H9 (cell line): ENCODE measurements around the gene SLC2A11. TPM values are rescaled to one million over a fixed set of nuclear protein-coding genes. Genes with fewer than 3 reads are reported as not detected.

ENCODE experiments used
- DNase-seq: peaks from one replicate; pipeline ENCODE4 v3.0.0-alpha.2; 2017
- H2AFZ ChIP-seq: one replicate; pipeline ENCODE4 v1.6.1; 2013; ENCODE audit warnings: mild to moderate bottlenecking, low read length, control low read depth, moderate library complexity
- H2AK5ac ChIP-seq: 2 replicates; pipeline ENCODE4 v1.6.1; 2013; ENCODE audit warnings: low read length, control low read depth, mixed read lengths; ENCODE audit not compliant: insufficient read length
- H2BK120ac ChIP-seq: one replicate; pipeline ENCODE4 v1.6.1; 2013; ENCODE audit warnings: low read depth, mild to moderate bottlenecking, low read length, control low read depth, inconsistent platforms; ENCODE audit not compliant: poor library complexity, severe bottlenecking
- H2BK12ac ChIP-seq: 2 replicates; pipeline ENCODE4 v1.6.1; 2013; ENCODE audit warnings: low read length, control low read depth, mixed read lengths, low read depth; ENCODE audit not compliant: insufficient read length
- H2BK15ac ChIP-seq: 2 replicates; pipeline ENCODE4 v1.6.1; 2013; ENCODE audit warnings: low read depth, low read length, control low read depth
- H2BK20ac ChIP-seq: one replicate; pipeline ENCODE4 v1.6.1; 2013; ENCODE audit warnings: low read depth, mild to moderate bottlenecking, low read length, control low read depth, inconsistent platforms; ENCODE audit not compliant: poor library complexity, severe bottlenecking
- H2BK5ac ChIP-seq: 2 replicates; pipeline ENCODE4 v1.6.1; 2013; ENCODE audit warnings: low read length, control low read depth, mixed read lengths; ENCODE audit not compliant: insufficient read length
- H3K14ac ChIP-seq: 2 replicates; pipeline ENCODE4 v1.6.1; 2013; ENCODE audit warnings: low read length, control low read depth; ENCODE audit not compliant: insufficient read depth
- H3K18ac ChIP-seq: 2 replicates; pipeline ENCODE4 v1.6.1; 2013; ENCODE audit warnings: low read depth, mild to moderate bottlenecking, mixed read lengths, low read length, control low read depth; ENCODE audit not compliant: insufficient read length
- H3K23ac ChIP-seq: 2 replicates; pipeline ENCODE4 v1.6.1; 2013; ENCODE audit warnings: low read length, control low read depth, mixed read lengths, low read depth; ENCODE audit not compliant: insufficient read length
- H3K23me2 ChIP-seq: 2 replicates; pipeline ENCODE4 v1.6.1; 2013; ENCODE audit warnings: low read depth, mild to moderate bottlenecking, mixed read lengths, low read length, control low read depth; ENCODE audit not compliant: insufficient read length, poor library complexity, severe bottlenecking
- H3K27ac ChIP-seq: 2 replicates; pipeline ENCODE4 v1.5.1; 2013; ENCODE audit warnings: low read length, control low read depth, mixed read lengths, low read depth; ENCODE audit not compliant: insufficient read length
- H3K27me3 ChIP-seq: 2 replicates; pipeline ENCODE4 v1.6.1; 2013; ENCODE audit warnings: low read length, control low read depth, inconsistent platforms; ENCODE audit not compliant: insufficient read depth
- H3K4ac ChIP-seq: 2 replicates; pipeline ENCODE4 v1.6.1; 2013; ENCODE audit warnings: low read depth, mild to moderate bottlenecking, control low read depth, inconsistent platforms, low read length, moderate library complexity
- H3K4me1 ChIP-seq: 2 replicates; pipeline ENCODE4 v1.6.1; 2013; ENCODE audit warnings: low read length, control low read depth, inconsistent platforms; ENCODE audit not compliant: insufficient read depth
- H3K4me2 ChIP-seq: 2 replicates; pipeline ENCODE4 v1.6.1; 2013; ENCODE audit warnings: low read length, control low read depth, mixed read lengths; ENCODE audit not compliant: insufficient read length, insufficient read depth
- H3K56ac ChIP-seq: 2 replicates; pipeline ENCODE4 v1.6.1; 2013; ENCODE audit warnings: low read depth, mild to moderate bottlenecking, mixed read lengths, low read length, control low read depth; ENCODE audit not compliant: insufficient read length
- H3K79me1 ChIP-seq: 2 replicates; pipeline ENCODE4 v1.6.1; 2013; ENCODE audit warnings: low read depth, mild to moderate bottlenecking, moderate library complexity, low read length, control low read depth, inconsistent platforms; ENCODE audit not compliant: insufficient read depth, poor library complexity, severe bottlenecking
- H3K79me2 ChIP-seq: 2 replicates; pipeline ENCODE4 v1.6.1; 2013; ENCODE audit warnings: low read length, control low read depth, inconsistent platforms; ENCODE audit not compliant: insufficient read depth
- H3K9ac ChIP-seq: 2 replicates; pipeline ENCODE4 v1.6.1; 2013; ENCODE audit warnings: low read length, control low read depth, mixed read lengths; ENCODE audit not compliant: insufficient read length; ENCODE audit errors: extremely low read depth
- H3K9me3 ChIP-seq: one replicate; pipeline ENCODE4 v1.6.1; 2013; ENCODE audit warnings: low read depth, low read length, inconsistent platforms; ENCODE audit not compliant: control insufficient read depth
- H3T11ph ChIP-seq: one replicate; pipeline ENCODE4 v1.6.1; 2013; ENCODE audit warnings: mild to moderate bottlenecking, low read length, control low read depth, inconsistent platforms
- H4K20me1 ChIP-seq: one replicate; pipeline ENCODE4 v1.6.1; 2013; ENCODE audit not compliant: control insufficient read depth, insufficient read length, insufficient read depth
- H4K5ac ChIP-seq: 2 replicates; pipeline ENCODE4 v1.6.1; 2013; ENCODE audit warnings: low read depth, mild to moderate bottlenecking, mixed read lengths, low read length, control low read depth; ENCODE audit not compliant: insufficient read length
- H4K8ac ChIP-seq: replicated peaks from 2 replicates; pipeline ENCODE4 v1.6.1; 2013; ENCODE audit warnings: low read length, control low read depth, mixed read lengths, low read depth; ENCODE audit not compliant: insufficient read length
- H4K91ac ChIP-seq: 2 replicates; pipeline ENCODE4 v1.6.1; 2013; ENCODE audit warnings: low read depth, mild to moderate bottlenecking, moderate library complexity, mixed read lengths, low read length, control low read depth; ENCODE audit not compliant: insufficient read length
- H3K27ac Mint-ChIP-seq, 3 experiments: 2 replicates in 2 of 3; 3 replicates in 1 of 3; pipeline ENCODE4 v1.8.0; 2020 to 2021; ENCODE audit warnings: mixed read lengths in 3 of 3, mild to moderate bottlenecking in 1 of 3, moderate library complexity in 1 of 3
- H3K27me3 Mint-ChIP-seq: 2 replicates; pipeline ENCODE4 v1.8.0; 2021; ENCODE audit warnings: low read depth, mild to moderate bottlenecking, moderate library complexity, mixed read lengths
- H3K36me3 Mint-ChIP-seq, 3 experiments: 2 replicates in 2 of 3; 3 replicates in 1 of 3; pipeline ENCODE4 v1.8.0; 2020 to 2021; ENCODE audit warnings: low read depth in 3 of 3, mixed read lengths in 3 of 3; ENCODE audit not compliant: insufficient read depth in 1 of 3
- H3K4me1 Mint-ChIP-seq, 2 experiments: 2 replicates each; pipeline ENCODE4 v1.8.0; 2020; ENCODE audit warnings: mixed read lengths in 2 of 2
- H3K4me3 Mint-ChIP-seq, 2 experiments: 2 replicates in 1 of 2; 3 replicates in 1 of 2; pipeline ENCODE4 v1.8.0; 2020 to 2021; ENCODE audit warnings: mild to moderate bottlenecking in 2 of 2, mixed read lengths in 2 of 2, moderate library complexity in 1 of 2
- H3K9me3 Mint-ChIP-seq, 2 experiments: 2 replicates in 1 of 2; 3 replicates in 1 of 2; pipeline ENCODE4 v1.8.0; 2020; ENCODE audit warnings: mild to moderate bottlenecking in 2 of 2, mixed read lengths in 2 of 2, moderate library complexity in 1 of 2
- WGBS: extraction: QIAGEN DNeasy Blood & Tissue Kit; methylation state at CpG from one replicate; pipeline ENCODE4 v1.1.7; 2013; ENCODE audit warnings: missing lambda C conversion rate, low lambda C conversion rate, mixed read lengths; ENCODE audit not compliant: insufficient read length; ENCODE audit errors: extremely low coverage; 5-methylcytosine and 5-hydroxymethylcytosine counted together
- total RNA-seq: library from RNA; stranded (reverse); gene quantifications from 2 replicates; pipeline ENCODE4 v1.2.1, GENCODE V29; 2021
- TF ChIP-seq, protein P1 (sequence below): fragments of 200-600 bp; sonication (generic); conservative IDR thresholded peaks from 3 replicates; pipeline ENCODE4 v1.8.0; 2021; ENCODE audit warnings: antibody characterized with exemption, mild to moderate bottlenecking

Gene SLC2A11
- total RNA-seq, 1 experiment from 2014 or later: 15.0 TPM

DNA sequence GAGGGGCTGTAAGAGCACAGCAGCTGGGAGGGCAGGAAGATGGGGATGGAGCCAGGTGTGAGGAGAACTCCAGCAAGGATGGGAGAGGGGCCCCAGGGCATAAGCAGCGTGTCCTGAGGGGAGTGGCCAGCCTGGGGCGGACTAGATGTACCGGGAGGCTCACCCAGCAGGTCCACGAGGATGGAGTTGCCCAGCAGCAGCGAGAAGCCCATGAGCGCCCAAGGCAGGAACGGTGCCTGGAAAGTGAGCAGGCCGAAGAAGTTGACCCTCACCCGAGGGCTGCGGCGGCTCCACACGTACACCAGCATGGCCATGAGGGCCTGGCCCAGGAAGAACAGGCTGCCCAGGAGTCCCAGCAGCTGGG is 20.2 kb upstream of the SLC2A11 start:
- Histone ChIP-seq H2AFZ (no peak overlapping the region), H3K4me2 (peak overlapping the region; percentile 35), H4K5ac (no peak overlapping the region), H2BK120ac (no peak overlapping the region), H2BK15ac (no peak overlapping the region), H2AK5ac (no peak overlapping the region), H3K9me3 (no peaks in the 10 kb centered on the region), H3K14ac (no peak overlapping the region), H3K79me1 (no peaks in the 10 kb centered on the region), H3K27me3 (no peaks in the 10 kb centered on the region; the same call in 1 of the 2 replicates), H4K20me1 (no peaks in the 10 kb centered on the region), H3K56ac (no peak overlapping the region), H3K79me2 (no peaks in the 10 kb centered on the region), H3K4me1 (no peaks in the 10 kb centered on the region; the same call in 1 of the 2 replicates), H3K23me2 (peaks cover 6% of the 10 kb centered on the region), H3K9ac (no peak overlapping the region), H2BK5ac (no peak overlapping the region), H3K23ac (no peak overlapping the region), H3K4ac (no peak overlapping the region), H3K27ac (no peak overlapping the region), H3K18ac (no peak overlapping the region), H3T11ph (no peak overlapping the region), H2BK20ac (no peak overlapping the region), H4K91ac (no peak overlapping the region), H4K8ac (no peak overlapping the region), H2BK12ac (no peak overlapping the region)
- TF ChIP-seq, protein P1, sequence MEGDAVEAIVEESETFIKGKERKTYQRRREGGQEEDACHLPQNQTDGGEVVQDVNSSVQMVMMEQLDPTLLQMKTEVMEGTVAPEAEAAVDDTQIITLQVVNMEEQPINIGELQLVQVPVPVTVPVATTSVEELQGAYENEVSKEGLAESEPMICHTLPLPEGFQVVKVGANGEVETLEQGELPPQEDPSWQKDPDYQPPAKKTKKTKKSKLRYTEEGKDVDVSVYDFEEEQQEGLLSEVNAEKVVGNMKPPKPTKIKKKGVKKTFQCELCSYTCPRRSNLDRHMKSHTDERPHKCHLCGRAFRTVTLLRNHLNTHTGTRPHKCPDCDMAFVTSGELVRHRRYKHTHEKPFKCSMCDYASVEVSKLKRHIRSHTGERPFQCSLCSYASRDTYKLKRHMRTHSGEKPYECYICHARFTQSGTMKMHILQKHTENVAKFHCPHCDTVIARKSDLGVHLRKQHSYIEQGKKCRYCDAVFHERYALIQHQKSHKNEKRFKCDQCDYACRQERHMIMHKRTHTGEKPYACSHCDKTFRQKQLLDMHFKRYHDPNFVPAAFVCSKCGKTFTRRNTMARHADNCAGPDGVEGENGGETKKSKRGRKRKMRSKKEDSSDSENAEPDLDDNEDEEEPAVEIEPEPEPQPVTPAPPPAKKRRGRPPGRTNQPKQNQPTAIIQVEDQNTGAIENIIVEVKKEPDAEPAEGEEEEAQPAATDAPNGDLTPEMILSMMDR: no peak
- H3K4me1 Mint-ChIP-seq: peaks cover 21 to 29% of the 10 kb centered on the region in 2 experiments
- H3K9me3 Mint-ChIP-seq: peaks cover 0 to 3% of the 10 kb centered on the region in 2 experiments; a peak in 1 of 5 replicates
- no peak for DNase-seq
- peaks cover 27% of the 10 kb centered on the region for H3K27me3 Mint-ChIP-seq
- peaks cover 6 to 12% (median 11%) of the 10 kb centered on the region in 3 experiments; a peak in 6 of 7 replicates for H3K36me3 Mint-ChIP-seq
- WGBS: no CpG with 5 or more reads among the region's 12 CpGs
- H3K27ac Mint-ChIP-seq: peak overlapping the region in 1 of 3 experiments; percentile 68; a peak in 1 of 7 replicates
- H3K4me3 Mint-ChIP-seq: peak overlapping the region; percentile 82 to 94
